ENCODE results near the gene PLCB4.
A peak's percentile ranks its signal among the peaks of the same experiment; 100 is the strongest.
"Not testable (repeated sequence)": the region's sequence is repeated elsewhere in the genome, so short reads cannot be mapped to it uniquely, and the experiment has no call there.

PLCB4 gene

GRCh38 chr20:9040863-9041524, 27.9 kb upstream of the PLCB4 start:
- no peak overlapping the region for H3K9ac ChIP-seq (ENCODE audit: low read depth, low read length, poor library complexity, severe bottlenecking)
- no peak overlapping the region for H3K4me2 ChIP-seq (ENCODE audit: low read depth, low read length, poor library complexity, severe bottlenecking)
- no peaks in the 10 kb centered on the region for H3F3A ChIP-seq (ENCODE audit: low read depth)
- H4K20me1 ChIP-seq (ENCODE audit: insufficient read depth, low read length, poor library complexity, severe bottlenecking), result no peaks in the 10 kb centered on the region
- H3K79me2 ChIP-seq (ENCODE audit: insufficient read depth, low read length), result no peaks in the 10 kb centered on the region
- TF ChIP-seq EZH2phosphoT487 (IDR thresholded peaks at IDR 0.05; ENCODE audit: borderline replicate concordance), result no peak
- TF ChIP-seq, protein P1, sequence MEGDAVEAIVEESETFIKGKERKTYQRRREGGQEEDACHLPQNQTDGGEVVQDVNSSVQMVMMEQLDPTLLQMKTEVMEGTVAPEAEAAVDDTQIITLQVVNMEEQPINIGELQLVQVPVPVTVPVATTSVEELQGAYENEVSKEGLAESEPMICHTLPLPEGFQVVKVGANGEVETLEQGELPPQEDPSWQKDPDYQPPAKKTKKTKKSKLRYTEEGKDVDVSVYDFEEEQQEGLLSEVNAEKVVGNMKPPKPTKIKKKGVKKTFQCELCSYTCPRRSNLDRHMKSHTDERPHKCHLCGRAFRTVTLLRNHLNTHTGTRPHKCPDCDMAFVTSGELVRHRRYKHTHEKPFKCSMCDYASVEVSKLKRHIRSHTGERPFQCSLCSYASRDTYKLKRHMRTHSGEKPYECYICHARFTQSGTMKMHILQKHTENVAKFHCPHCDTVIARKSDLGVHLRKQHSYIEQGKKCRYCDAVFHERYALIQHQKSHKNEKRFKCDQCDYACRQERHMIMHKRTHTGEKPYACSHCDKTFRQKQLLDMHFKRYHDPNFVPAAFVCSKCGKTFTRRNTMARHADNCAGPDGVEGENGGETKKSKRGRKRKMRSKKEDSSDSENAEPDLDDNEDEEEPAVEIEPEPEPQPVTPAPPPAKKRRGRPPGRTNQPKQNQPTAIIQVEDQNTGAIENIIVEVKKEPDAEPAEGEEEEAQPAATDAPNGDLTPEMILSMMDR (conservative IDR thresholded peaks at IDR 0.05; ENCODE audit: low read length), result no peak
- no peaks in the 10 kb centered on the region for H3K9me2 ChIP-seq (replicated peaks; ENCODE audit: low read depth, low read length)
- H3K27me3 ChIP-seq (ENCODE audit: insufficient read depth, low read length, poor library complexity, severe bottlenecking), result no peaks in the 10 kb centered on the region
- H3K9me3 ChIP-seq (ENCODE audit: insufficient read depth, low read depth, low read length), result no peaks in the 10 kb centered on the region
- H2AFZ ChIP-seq (ENCODE audit: low read length), result peak overlapping the region; percentile 35; the same call in 1 of the 2 replicates
- H3K4me3 ChIP-seq (ENCODE audit: low read length, poor library complexity, severe bottlenecking), result no peak overlapping the region
- H3K36me3 ChIP-seq (ENCODE audit: insufficient read depth, low read length), result no peaks in the 10 kb centered on the region
- H3K4me1 ChIP-seq (ENCODE audit: insufficient read depth, low read length, poor library complexity, severe bottlenecking), result peaks cover 3% of the 10 kb centered on the region

- no peak overlapping the region for H2AFZ ChIP-seq (ENCODE audit: low read length)
- H3K9me2 ChIP-seq (replicated peaks; ENCODE audit: low read depth, low read length), result no peaks in the 10 kb centered on the region
- H3K4me2 ChIP-seq (ENCODE audit: low read depth, low read length, poor library complexity, severe bottlenecking), result no peak overlapping the region
- peaks cover 4% of the 10 kb centered on the region; the same call in 1 of the 2 replicates for H3K9me3 ChIP-seq (ENCODE audit: insufficient read depth, low read depth, low read length)
- H3K27me3 ChIP-seq (ENCODE audit: insufficient read depth, low read length, poor library complexity, severe bottlenecking), result no peaks in the 10 kb centered on the region
- no peak overlapping the region for H3K4me3 ChIP-seq (ENCODE audit: low read length, poor library complexity, severe bottlenecking)
- peaks cover 3% of the 10 kb centered on the region for H3K4me1 ChIP-seq (ENCODE audit: insufficient read depth, low read length, poor library complexity, severe bottlenecking)
- H3K79me2 ChIP-seq (ENCODE audit: insufficient read depth, low read length), result no peaks in the 10 kb centered on the region
- TF ChIP-seq, protein P1 (conservative IDR thresholded peaks at IDR 0.05; ENCODE audit: low read length), result no peak
- TF ChIP-seq EZH2phosphoT487 (IDR thresholded peaks at IDR 0.05; ENCODE audit: borderline replicate concordance), result no peak
- H3F3A ChIP-seq (ENCODE audit: low read depth), result no peaks in the 10 kb centered on the region
- no peaks in the 10 kb centered on the region for H3K36me3 ChIP-seq (ENCODE audit: insufficient read depth, low read length)
- H4K20me1 ChIP-seq (ENCODE audit: insufficient read depth, low read length, poor library complexity, severe bottlenecking), result no peaks in the 10 kb centered on the region
- no peak overlapping the region for H3K9ac ChIP-seq (ENCODE audit: low read depth, low read length, poor library complexity, severe bottlenecking)
These were observed 25.5 kb upstream of the PLCB4 start for GRCh38 chr20:9043364-9043763.

GRCh38 chr20:9047928-9048327, 21.0 kb upstream of the PLCB4 start:
- H3K9me3 ChIP-seq (ENCODE audit: insufficient read depth, low read depth, low read length); H3K4me3 ChIP-seq (ENCODE audit: low read length, poor library complexity, severe bottlenecking); H3K4me2 ChIP-seq (ENCODE audit: low read depth, low read length, poor library complexity, severe bottlenecking); H3K36me3 ChIP-seq (ENCODE audit: insufficient read depth, low read length); H3K79me2 ChIP-seq (ENCODE audit: insufficient read depth, low read length); H3K9ac ChIP-seq (ENCODE audit: low read depth, low read length, poor library complexity, severe bottlenecking); H2AFZ ChIP-seq (ENCODE audit: low read length); H3K27me3 ChIP-seq (ENCODE audit: insufficient read depth, low read length, poor library complexity, severe bottlenecking); H4K20me1 ChIP-seq (ENCODE audit: insufficient read depth, low read length, poor library complexity, severe bottlenecking); H3K9me2 ChIP-seq (replicated peaks; ENCODE audit: low read depth, low read length); H3F3A ChIP-seq (ENCODE audit: low read depth): not testable (repeated sequence)
- H3K4me1 ChIP-seq (ENCODE audit: insufficient read depth, low read length, poor library complexity, severe bottlenecking), result peaks cover 26% of the 10 kb centered on the region

DNA sequence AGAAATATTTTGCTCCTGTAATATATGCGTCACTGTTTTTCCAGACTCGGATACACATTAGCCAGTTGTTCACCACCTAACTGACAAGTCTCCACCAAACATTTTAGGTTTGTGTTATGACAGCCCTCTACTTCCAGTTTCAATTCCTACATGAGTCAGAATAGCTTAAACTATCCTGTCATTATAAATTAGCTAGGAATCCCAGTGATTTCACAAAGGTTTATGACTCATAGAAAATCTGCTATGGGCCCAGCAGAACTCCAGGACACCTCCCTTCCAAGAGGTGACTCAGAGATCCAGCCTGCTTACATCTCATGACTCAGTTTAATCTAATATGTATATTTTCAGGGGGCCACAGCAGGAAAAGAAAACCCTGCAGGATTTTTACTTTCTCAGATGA, 17.4 kb upstream of the PLCB4 start:
- H3K4me2 ChIP-seq (ENCODE audit: low read depth, low read length, poor library complexity, severe bottlenecking), result no peak overlapping the region

More for the DNA sequence above, 17.4 kb upstream of the PLCB4 start:
- Histone ChIP-seq H3K36me3 (ENCODE audit: insufficient read depth, low read length) (no peaks in the 10 kb centered on the region), H4K20me1 (ENCODE audit: insufficient read depth, low read length, poor library complexity, severe bottlenecking) (no peaks in the 10 kb centered on the region), H3K79me2 (ENCODE audit: insufficient read depth, low read length) (no peaks in the 10 kb centered on the region), H3K27me3 (ENCODE audit: insufficient read depth, low read length, poor library complexity, severe bottlenecking) (no peaks in the 10 kb centered on the region), H3K4me1 (ENCODE audit: insufficient read depth, low read length, poor library complexity, severe bottlenecking) (peaks cover 44% of the 10 kb centered on the region), H3K9ac (ENCODE audit: low read depth, low read length, poor library complexity, severe bottlenecking) (peak overlapping the region; percentile 1), H2AFZ (ENCODE audit: low read length) (no peak overlapping the region), H3K4me3 (ENCODE audit: low read length, poor library complexity, severe bottlenecking) (no peak overlapping the region), H3K9me3 (ENCODE audit: insufficient read depth, low read depth, low read length) (peaks cover 4% of the 10 kb centered on the region; the same call in 1 of the 2 replicates), H3K9me2 (replicated peaks; ENCODE audit: low read depth, low read length) (no peaks in the 10 kb centered on the region), H3F3A (ENCODE audit: low read depth) (peaks cover 7% of the 10 kb centered on the region)
- TF ChIP-seq, protein P1 (conservative IDR thresholded peaks at IDR 0.05; ENCODE audit: low read length), result no peak
- TF ChIP-seq EZH2phosphoT487 (IDR thresholded peaks at IDR 0.05; ENCODE audit: borderline replicate concordance), result no peak
